Adrenal gland (tissue), 12 donors: ENCODE data around the gene MFAP3L. TPM values are rescaled to one million over a fixed set of nuclear protein-coding genes. Genes with fewer than 3 reads are reported as not detected.

Experiments
- DNase-seq, 7 donors: peaks; one replicate each; pipeline ENCODE4 v3.0.0-alpha.2; 2019 to 2020
- H3K27ac ChIP-seq, 5 donors: fragments of 200-600 bp; sonication (generic) in 4 of 5; 1 replicate in 3 of 5; 2 replicates in 2 of 5; pipeline versions ENCODE4 v1.5.1 to v1.8.0; 2016 to 2020; ENCODE audit warnings: mild to moderate bottlenecking in 1 of 5
- H3K27me3 ChIP-seq: fragments of 200-600 bp; 2 replicates; pipeline ENCODE4 v1.8.0; 2021
- H3K36me3 ChIP-seq, 2 donors: fragments of 200-600 bp; replicated peaks in 1 of 2; 1 replicate in 1 of 2; 2 replicates in 1 of 2; pipeline versions ENCODE4 v1.5.1 to v1.8.0; 2018 to 2022
- H3K4me1 ChIP-seq, 2 donors: fragments of 200-600 bp; replicated peaks in 1 of 2; 1 replicate in 1 of 2; 2 replicates in 1 of 2; pipeline versions ENCODE4 v1.5.1 to v1.8.0; 2018 to 2021
- H3K4me3 ChIP-seq, 4 donors: fragments of 200-600 bp; sonication (generic) in 3 of 4; one replicate each; pipeline ENCODE4 v1.5.1; 2016 to 2018
- H3K9me3 ChIP-seq, 3 donors: fragments of 200-600 bp; sonication (generic) in 1 of 3; replicated peaks in 1 of 3; 1 replicate in 2 of 3; 2 replicates in 1 of 3; pipeline versions ENCODE4 v1.5.1 to v1.8.0; 2016 to 2021
- POLR2A ChIP-seq, 2 donors: fragments of 450-650 bp; IDR thresholded peaks; one replicate each; pipeline ENCODE4 v1.6.1; 2017; ENCODE audit warnings: antibody characterized with exemption in 2 of 2, mild to moderate bottlenecking in 2 of 2, moderate library complexity in 1 of 2
- WGBS, 4 donors: extraction: QIAGEN DNeasy Blood & Tissue Kit in 2 of 4; methylation state at CpG; one replicate each; pipeline versions ENCODE4 v1.1.5 to v1.1.7; 2013 to 2017; 5-methylcytosine and 5-hydroxymethylcytosine counted together
- intact Hi-C, 2 donors: fragments of 100-400 bp; cut with DNase I; formaldehyde crosslinking; loops; one replicate each; pipeline versions ENCODE4 v1.14.1 to v1.15.0; 2022 to 2023
- polyA plus RNA-seq, 3 donors: library from polyadenylated mRNA; stranded (reverse); fragments of 200-250 nt in 2 of 3; fragments of 350-450 nt in 1 of 3; fragmentation: Illumina TruSeq in 1 of 3; extraction: RNeasy Lipid Tissue Mini Kit (QIAGEN cat#74804) in 1 of 3; gene quantifications; one replicate each; pipeline ENCODE4 v1.2.3, GENCODE V29; 2013 to 2014
- total RNA-seq, 9 donors: library from RNA; depleted of rRNA in 4 of 9; stranded (reverse); fragments of >200 nt in 4 of 9; fragments of 120-200 nt in 1 of 9; fragmentation: NEBNext Ultra II Directional in 1 of 9; extraction: Animal tissue kit (Norgen Biotek cat#: 25700) in 1 of 9; gene quantifications; one replicate each; pipeline versions ENCODE4 v1.1.0 to v1.2.4, GENCODE V29; 2013 to 2023
- TF ChIP-seq, protein P1 (sequence below), 6 experiments: fragments of 450-650 bp in 4 of 6; fragments of 200-600 bp in 2 of 6; sonication (generic) in 1 of 6; IDR thresholded peaks; 1 replicate in 5 of 6; 2 replicates in 1 of 6; pipeline versions ENCODE4 v1.5.1 to v1.8.0; 2016 to 2021; ENCODE audit warnings: antibody characterized with exemption in 6 of 6, mild to moderate bottlenecking in 2 of 6, moderate library complexity in 1 of 6
- donor health status: healthy with polysubstance abuse.
- donor health status: Bipolar disorder and iron deficiency.
- donor health status: DM: yes; HTN: yes; CAD: no.
- donor health status: DM: no; HTN: no; CAD: no.
- donor health status: DM: no; HTN: no; CAD: no.
- donor health status: DM: yes; HTN: yes; CAD: no.

MFAP3L gene
- total and polyA plus RNA-seq, 12 donors, result 0.94 to 13.7 (median 3.8) TPM

DNA sequence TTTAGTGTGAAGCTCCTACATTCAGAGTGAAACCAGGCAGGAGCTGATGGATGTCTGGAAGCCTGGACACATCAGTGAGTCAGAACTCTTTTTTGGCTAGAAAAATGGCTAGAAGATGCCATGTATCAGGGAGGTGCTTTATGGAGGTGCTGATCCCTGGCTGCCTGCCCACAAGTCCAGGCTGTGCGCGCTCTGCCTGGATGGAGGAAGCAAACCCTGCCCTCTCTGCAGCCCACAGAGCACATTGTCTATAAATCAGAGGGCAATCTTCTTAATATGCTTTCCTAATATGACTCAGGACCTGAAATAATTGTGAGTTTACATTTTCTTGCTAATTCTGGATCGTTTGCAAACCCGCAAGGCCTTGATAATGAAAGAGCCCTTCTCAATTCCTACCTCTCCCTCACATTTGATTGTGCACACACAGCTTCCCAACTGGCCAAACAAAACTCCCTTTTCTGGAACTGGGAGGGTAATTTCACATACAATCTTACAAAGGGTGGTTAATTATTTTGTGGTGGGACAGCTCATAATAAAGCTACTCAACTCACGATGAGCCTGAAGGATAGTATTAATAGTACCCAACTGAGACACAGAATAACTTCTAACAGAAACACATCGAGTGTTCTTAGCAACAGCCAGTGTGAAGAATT, 11.7 kb downstream of the MFAP3L start:
- no peak overlapping the region for H3K4me3 ChIP-seq
- TF ChIP-seq, protein P1, sequence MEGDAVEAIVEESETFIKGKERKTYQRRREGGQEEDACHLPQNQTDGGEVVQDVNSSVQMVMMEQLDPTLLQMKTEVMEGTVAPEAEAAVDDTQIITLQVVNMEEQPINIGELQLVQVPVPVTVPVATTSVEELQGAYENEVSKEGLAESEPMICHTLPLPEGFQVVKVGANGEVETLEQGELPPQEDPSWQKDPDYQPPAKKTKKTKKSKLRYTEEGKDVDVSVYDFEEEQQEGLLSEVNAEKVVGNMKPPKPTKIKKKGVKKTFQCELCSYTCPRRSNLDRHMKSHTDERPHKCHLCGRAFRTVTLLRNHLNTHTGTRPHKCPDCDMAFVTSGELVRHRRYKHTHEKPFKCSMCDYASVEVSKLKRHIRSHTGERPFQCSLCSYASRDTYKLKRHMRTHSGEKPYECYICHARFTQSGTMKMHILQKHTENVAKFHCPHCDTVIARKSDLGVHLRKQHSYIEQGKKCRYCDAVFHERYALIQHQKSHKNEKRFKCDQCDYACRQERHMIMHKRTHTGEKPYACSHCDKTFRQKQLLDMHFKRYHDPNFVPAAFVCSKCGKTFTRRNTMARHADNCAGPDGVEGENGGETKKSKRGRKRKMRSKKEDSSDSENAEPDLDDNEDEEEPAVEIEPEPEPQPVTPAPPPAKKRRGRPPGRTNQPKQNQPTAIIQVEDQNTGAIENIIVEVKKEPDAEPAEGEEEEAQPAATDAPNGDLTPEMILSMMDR (IDR thresholded peaks at IDR 0.05), result no peak
- no peak for TF ChIP-seq POLR2A (IDR thresholded peaks at IDR 0.05)
- intact Hi-C loops, result no loop called here
- no peaks in the 10 kb centered on the region for H3K9me3 ChIP-seq
- DNase-seq, result peak in 1 of 7 donors; percentile 10
- WGBS, 4 donors, result 61 to 70% (median 68%) methylated on average over 6 of the region's 6 CpGs
- no peaks in the 10 kb centered on the region for H3K4me1 ChIP-seq
- H3K27ac ChIP-seq, result no peak overlapping the region
- no peaks in the 10 kb centered on the region for H3K36me3 ChIP-seq
- H3K27me3 ChIP-seq, result no peaks in the 10 kb centered on the region

DNA sequence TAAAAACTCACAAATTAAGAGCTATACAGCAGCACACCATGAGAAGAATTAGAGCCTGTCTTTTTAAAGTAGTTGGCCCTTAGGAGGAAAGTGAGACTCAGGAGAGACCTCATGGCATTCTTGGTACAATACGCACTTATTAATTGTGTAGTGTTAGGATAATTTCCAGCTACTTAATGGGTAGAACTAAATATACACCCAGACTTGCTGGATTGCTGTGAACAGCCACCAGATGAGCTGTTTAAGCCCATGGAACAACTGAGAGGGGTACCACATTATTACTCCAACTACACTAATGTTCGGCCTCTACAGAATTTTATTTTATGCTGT, 13.6 kb downstream of the MFAP3L start:
- no peak overlapping the region for H3K27ac ChIP-seq
- intact Hi-C loops, result no loop called here
- no peak for DNase-seq

DNA sequence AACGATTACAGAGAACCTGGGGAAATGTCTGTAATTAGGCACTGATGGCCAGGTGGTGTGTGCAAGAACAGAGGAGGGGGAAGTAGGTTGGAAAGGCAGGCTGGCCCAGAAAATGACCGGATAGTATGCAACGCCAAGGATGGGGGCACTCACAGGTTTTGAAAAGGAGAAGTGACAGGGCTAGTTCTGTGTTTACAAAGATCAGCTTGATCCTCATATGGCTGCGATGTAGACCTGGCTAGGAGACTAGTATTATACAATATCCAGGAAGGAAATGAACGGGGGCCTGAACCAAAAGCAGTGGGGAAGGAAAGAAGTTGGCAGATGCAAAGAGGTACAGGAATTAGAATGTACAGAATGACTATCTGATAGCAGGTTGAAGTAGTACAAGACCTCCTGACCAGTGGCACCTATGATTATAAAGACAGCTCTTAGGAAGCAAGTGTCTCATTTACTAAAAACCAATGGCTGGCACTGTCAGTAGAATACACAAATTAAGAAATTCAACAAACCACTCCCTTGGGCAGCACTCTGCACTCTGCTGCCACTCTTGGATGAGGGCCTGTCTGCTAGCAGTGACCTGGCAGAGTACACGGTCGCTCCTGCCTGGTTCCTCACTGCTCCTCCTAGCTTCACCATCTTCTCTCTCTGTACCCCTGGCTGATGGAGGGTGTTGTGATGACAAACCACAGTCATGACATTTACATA, 14.1 kb downstream of the MFAP3L start:
- intact Hi-C loops, result no loop called here
- no peak for TF ChIP-seq POLR2A (IDR thresholded peaks at IDR 0.05)
- TF ChIP-seq, protein P1 (IDR thresholded peaks at IDR 0.05), result no peak
- H3K27ac ChIP-seq, result no peak overlapping the region

More for the DNA sequence above, 13.6 kb downstream of the MFAP3L start:
- Histone ChIP-seq H3K4me3 (no peak overlapping the region), H3K27me3 (no peaks in the 10 kb centered on the region), H3K36me3 (no peaks in the 10 kb centered on the region), H3K4me1 (no peaks in the 10 kb centered on the region), H3K9me3 (no peaks in the 10 kb centered on the region)
- 95 to 98% (median 96%) methylated on average over 2 of the region's 2 CpGs for WGBS, 4 donors
- TF ChIP-seq POLR2A (IDR thresholded peaks at IDR 0.05), result no peak
- TF ChIP-seq, protein P1 (IDR thresholded peaks at IDR 0.05), result no peak

DNA sequence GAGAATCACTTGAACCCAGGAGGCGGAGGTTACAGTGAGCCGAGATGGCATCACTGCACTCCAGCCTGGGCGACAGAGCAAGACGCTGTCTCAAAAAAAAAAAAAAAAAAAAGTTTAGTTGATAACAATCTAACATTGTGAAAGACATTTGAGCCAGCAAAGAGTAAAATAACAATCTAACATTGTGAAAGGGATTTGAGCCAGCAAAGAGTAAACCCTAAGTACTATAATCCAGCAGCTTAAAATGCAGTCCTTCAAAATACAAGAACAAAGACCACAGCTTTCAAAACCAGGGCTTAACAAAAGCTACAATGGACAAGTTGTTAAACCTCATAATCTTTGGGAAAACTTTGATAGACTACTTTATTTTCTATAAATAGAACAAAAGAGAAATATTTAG, 16.9 kb downstream of the MFAP3L start:
- H3K4me1 ChIP-seq, result no peaks in the 10 kb centered on the region
- TF ChIP-seq POLR2A (IDR thresholded peaks at IDR 0.05), result no peak
- TF ChIP-seq, protein P1 (IDR thresholded peaks at IDR 0.05), result no peak
- H3K27me3 ChIP-seq, result no peaks in the 10 kb centered on the region
- no peak for DNase-seq
- H3K36me3 ChIP-seq, result no peaks in the 10 kb centered on the region
- H3K9me3 ChIP-seq, result no peaks in the 10 kb centered on the region
- H3K4me3 ChIP-seq, result no peak overlapping the region
- intact Hi-C loops, result no loop called here
- WGBS, 4 donors, result 90 to 99% (median 95%) methylated on average over 4 of the region's 4 CpGs
- no peak overlapping the region for H3K27ac ChIP-seq

More for the DNA sequence above, 14.1 kb downstream of the MFAP3L start:
- Histone ChIP-seq H3K36me3 (no peaks in the 10 kb centered on the region), H3K9me3 (no peaks in the 10 kb centered on the region), H3K4me1 (no peaks in the 10 kb centered on the region), H3K4me3 (no peak overlapping the region), H3K27me3 (no peaks in the 10 kb centered on the region)
- WGBS, 4 donors, result 59 to 72% (median 68%) methylated on average over 7 of the region's 7 CpGs
- DNase-seq, result no peak
